WTC11 (cell line): Measurements from ENCODE around the gene HADHB. TPM values are rescaled to one million over a fixed set of nuclear protein-coding genes. Genes with fewer than 3 reads are reported as not detected.
"Not testable (repeated sequence)": the region's sequence is repeated elsewhere in the genome, so short reads cannot be mapped to it uniquely, and the experiment has no call there.

Experiments
- ATAC-seq: fragments of 200-7000 bp; cut with Tn5 transposase; 2 replicates; pipeline ENCODE4 v1.10.0; 2021; ENCODE audit warnings: mild to moderate bottlenecking, moderate library complexity
- CTCF ChIA-PET: fragments of 300-600 bp; sonication (Branson Sonifier 250); formaldehyde crosslinking; loops from one replicate; lab custom pipeline; 2021; ENCODE audit warnings: antibody characterized with exemption; lab: Charles Lee
- POLR2A ChIA-PET: fragments of 350-600 bp; sonication (Branson Sonifier 250); formaldehyde crosslinking; loops from one replicate; lab custom pipeline; 2021; ENCODE audit warnings: antibody characterized with exemption; lab: Charles Lee
- DNase-seq: peaks from one replicate; pipeline ENCODE4 v3.0.0; 2021; ENCODE audit warnings: low spot score
- H3K27ac Mint-ChIP-seq: 2 replicates; pipeline ENCODE4 v1.8.0; 2021; ENCODE audit warnings: mixed read lengths
- H3K27me3 Mint-ChIP-seq: 2 replicates; pipeline ENCODE4 v1.8.0; 2021; ENCODE audit warnings: low read depth, mild to moderate bottlenecking, moderate library complexity, mixed read lengths
- H3K36me3 Mint-ChIP-seq: 2 replicates; pipeline ENCODE4 v1.8.0; 2021; ENCODE audit warnings: mixed read lengths
- H3K4me1 Mint-ChIP-seq: 2 replicates; pipeline ENCODE4 v1.8.0; 2022; ENCODE audit warnings: mixed read lengths
- H3K4me3 Mint-ChIP-seq: 2 replicates; pipeline ENCODE4 v1.8.0; 2021; ENCODE audit warnings: mild to moderate bottlenecking, moderate library complexity, mixed read lengths
- H3K9me3 Mint-ChIP-seq: 2 replicates; pipeline ENCODE4 v1.8.0; 2021; ENCODE audit warnings: mixed read lengths
- ATF6 ChIP-seq: sonication (generic); formaldehyde crosslinking; IDR thresholded peaks from 2 replicates; pipeline ENCODE4 v1.8.1; 2023; ENCODE audit warnings: mild to moderate bottlenecking, missing genetic modification reagents
- CREB1 ChIP-seq: sonication (generic); formaldehyde crosslinking; IDR thresholded peaks from 2 replicates; pipeline ENCODE4 v1.8.0; 2023; ENCODE audit warnings: mild to moderate bottlenecking, missing genetic modification reagents
- CTCF ChIP-seq: fragments of 200-600 bp; IDR thresholded peaks from 2 replicates; pipeline ENCODE4 v1.8.0; 2022; ENCODE audit warnings: antibody characterized with exemption
- E2F4 ChIP-seq: sonication (generic); formaldehyde crosslinking; IDR thresholded peaks from 2 replicates; pipeline ENCODE4 v1.8.1; 2022; ENCODE audit warnings: low read depth, mild to moderate bottlenecking, moderate library complexity, missing genetic modification reagents, borderline replicate concordance
- EMX1 ChIP-seq: fragments of 250-450 bp; sonication (Bioruptor Pico); IDR thresholded peaks from 2 replicates; pipeline ENCODE4 v1.8.0; 2021; ENCODE audit warnings: mild to moderate bottlenecking
- FOXJ3 ChIP-seq: sonication (generic); formaldehyde crosslinking; IDR thresholded peaks from 2 replicates; pipeline ENCODE4 v1.9.0; 2021; ENCODE audit warnings: missing genetic modification reagents, mild to moderate bottlenecking, borderline replicate concordance
- FOXP1 ChIP-seq: sonication (generic); formaldehyde crosslinking; IDR thresholded peaks from 2 replicates; pipeline ENCODE4 v1.8.0; 2022; ENCODE audit warnings: missing genetic modification reagents, mild to moderate bottlenecking, moderate library complexity, borderline replicate concordance
- JAZF1 ChIP-seq: fragments of 250-450 bp; sonication (Bioruptor Pico); IDR thresholded peaks from 2 replicates; pipeline ENCODE4 v1.9.0; 2021; ENCODE audit warnings: moderate library complexity, mild to moderate bottlenecking, inconsistent platforms
- NFATC4 ChIP-seq: fragments of 250-450 bp; sonication (Bioruptor Pico); IDR thresholded peaks from 2 replicates; pipeline ENCODE4 v1.9.0; 2021; ENCODE audit warnings: mild to moderate bottlenecking
- NR3C1 ChIP-seq: sonication (generic); formaldehyde crosslinking; conservative IDR thresholded peaks from 2 replicates; pipeline ENCODE4 v1.8.1; 2023; ENCODE audit warnings: low read depth, mild to moderate bottlenecking, missing genetic modification reagents
- PRRX2 ChIP-seq: fragments of 250-450 bp; sonication (Bioruptor Pico); IDR thresholded peaks from 2 replicates; pipeline ENCODE4 v1.8.0; 2021; ENCODE audit warnings: mild to moderate bottlenecking
- TP53 ChIP-seq: sonication (generic); formaldehyde crosslinking; IDR thresholded peaks from 2 replicates; pipeline ENCODE4 v1.8.1; 2023; ENCODE audit warnings: mild to moderate bottlenecking, missing genetic modification reagents
- ZNF121 ChIP-seq: sonication (generic); formaldehyde crosslinking; IDR thresholded peaks from 2 replicates; pipeline ENCODE4 v1.8.0; 2023; ENCODE audit warnings: missing genetic modification reagents
- ZNF138 ChIP-seq: sonication (generic); formaldehyde crosslinking; conservative IDR thresholded peaks from 2 replicates; pipeline ENCODE4 v1.8.1; 2022; ENCODE audit warnings: mild to moderate bottlenecking, moderate library complexity, missing genetic modification reagents
- total RNA-seq: library from RNA; stranded (reverse); gene quantifications from 3 replicates; pipeline ENCODE4 v1.2.3, GENCODE V29; 2021
- TF ChIP-seq, protein P1 (sequence below): fragments of 250-450 bp; sonication (Bioruptor Pico); IDR thresholded peaks from 2 replicates; pipeline ENCODE4 v1.9.0; 2021; ENCODE audit warnings: moderate library complexity, mild to moderate bottlenecking, inconsistent platforms, borderline replicate concordance

The HADHB gene
- total RNA-seq, 1 experiment from 2014 or later = 60.7 TPM

DNA sequence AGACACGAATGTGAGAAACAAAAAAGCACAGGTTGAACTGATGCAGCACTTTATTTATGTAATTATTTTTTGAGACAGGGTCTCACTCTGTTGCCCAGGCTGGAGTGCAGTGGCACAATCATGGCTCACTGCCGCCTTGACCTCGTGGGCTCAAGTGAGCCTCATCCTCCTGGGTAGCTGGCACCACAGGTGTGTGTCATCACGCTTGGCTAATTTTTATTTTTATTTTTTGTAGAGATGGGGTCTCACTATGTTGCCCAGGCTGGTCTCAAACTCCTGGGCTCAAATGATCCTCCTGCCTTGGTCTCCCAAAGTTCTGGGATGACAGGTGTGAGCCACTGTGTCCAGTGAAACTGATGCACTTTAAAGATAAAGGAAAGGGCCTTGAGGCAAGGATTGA lies 84.3 kb downstream of the HADHB start:
- ATAC-seq, POLR2A ChIA-PET, H3K36me3 Mint-ChIP-seq, H3K9me3 Mint-ChIP-seq, H3K4me3 Mint-ChIP-seq, H3K27me3 Mint-ChIP-seq, H3K27ac Mint-ChIP-seq, H3K4me1 Mint-ChIP-seq, DNase-seq, CTCF ChIA-PET: not testable (repeated sequence)
- TF ChIP-seq ZNF121 = peak; percentile 73; the same call in 1 of the 2 replicates

DNA sequence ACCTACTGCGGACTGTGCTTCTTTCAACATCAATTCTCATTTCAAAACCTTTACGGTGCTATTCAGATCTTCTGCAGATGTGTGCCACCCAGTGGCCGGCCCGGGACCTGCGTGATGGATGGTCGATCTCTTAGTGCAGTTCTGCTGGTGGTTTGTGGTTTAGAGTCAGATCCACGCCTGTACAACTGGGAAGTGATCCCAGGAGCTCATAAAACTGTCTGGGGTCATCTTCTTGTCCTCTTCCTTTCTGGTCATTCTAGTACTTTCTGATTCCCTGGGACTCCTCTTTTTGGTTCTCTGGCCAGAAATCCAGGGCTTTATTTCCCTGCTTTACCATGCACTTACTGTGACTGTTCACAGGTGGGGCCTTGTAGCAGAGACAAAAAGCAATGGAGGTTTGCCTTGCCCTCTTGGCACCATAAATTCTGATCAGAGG lies 85.4 kb downstream of the HADHB start:
- no peaks in the 10 kb centered on the region for H3K27me3 Mint-ChIP-seq
- no peak overlapping the region for H3K27ac Mint-ChIP-seq
- H3K9me3 Mint-ChIP-seq = no peaks in the 10 kb centered on the region
- ChIA-PET CTCF (interaction anchor here (0.5 to 1.8 kb wide), 7 partner anchors 8 to 173 kb away, joined by 3 to 6 read pairs (median 3); no protein-coding TSS in a partner anchor), POLR2A (no interaction called here)
- DNase-seq (peak; percentile 88), ATAC-seq (peak; percentile 96)
- H3K4me1 Mint-ChIP-seq = peaks cover 11% of the 10 kb centered on the region
- no peaks in the 10 kb centered on the region for H3K36me3 Mint-ChIP-seq
- no peak overlapping the region for H3K4me3 Mint-ChIP-seq
- TF ChIP-seq CREB1 (CRISPR knock-in tag) (no peak), PRRX2 (CRISPR knock-in tag) (no peak), NFATC4 (CRISPR knock-in tag) (no peak), NR3C1 (no peak), CTCF (peak; percentile 65), EMX1 (CRISPR knock-in tag) (no peak), ZNF138 (CRISPR knock-in tag) (no peak), ATF6 (CRISPR knock-in tag) (no peak)
- TF ChIP-seq, all 79 proteins: peak for 1

DNA sequence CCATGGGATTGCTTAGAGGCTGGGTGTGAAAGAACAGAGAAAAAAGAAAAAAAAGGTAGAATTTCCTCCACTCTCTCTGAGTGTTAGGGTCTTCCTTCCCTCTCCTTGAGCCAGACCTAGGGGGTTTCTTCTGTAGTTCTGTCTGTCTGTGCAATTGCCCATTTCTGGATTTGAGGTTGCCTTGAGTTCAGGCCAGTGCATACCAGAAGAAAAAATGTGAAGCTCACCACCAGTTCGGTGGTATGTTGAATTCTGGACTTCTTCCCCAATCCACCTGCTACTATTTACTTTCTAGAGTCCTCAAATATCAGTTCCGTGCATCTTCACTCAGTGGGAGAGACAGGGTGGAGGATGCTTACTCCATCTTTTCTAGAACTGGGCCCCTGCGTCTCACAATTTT lies 85.9 kb downstream of the HADHB start:
- H3K9me3 Mint-ChIP-seq = no peaks in the 10 kb centered on the region
- no peaks in the 10 kb centered on the region for H3K27me3 Mint-ChIP-seq
- no peaks in the 10 kb centered on the region for H3K36me3 Mint-ChIP-seq
- TF ChIP-seq FOXP1 (CRISPR knock-in tag) (no peak), JAZF1 (CRISPR knock-in tag) (no peak), TP53 (CRISPR knock-in tag) (no peak), E2F4 (CRISPR knock-in tag) (no peak), FOXJ3 (CRISPR knock-in tag) (no peak)
- TF ChIP-seq, protein P1, sequence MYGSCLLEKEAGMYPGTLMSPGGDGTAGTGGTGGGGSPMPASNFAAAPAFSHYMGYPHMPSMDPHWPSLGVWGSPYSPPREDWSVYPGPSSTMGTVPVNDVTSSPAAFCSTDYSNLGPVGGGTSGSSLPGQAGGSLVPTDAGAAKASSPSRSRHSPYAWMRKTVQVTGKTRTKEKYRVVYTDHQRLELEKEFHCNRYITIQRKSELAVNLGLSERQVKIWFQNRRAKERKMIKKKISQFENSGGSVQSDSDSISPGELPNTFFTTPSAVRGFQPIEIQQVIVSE (CRISPR knock-in tag) = no peak
- CTCF ChIA-PET = interaction anchor here (0.5 to 1.8 kb wide), 8 partner anchors 8 to 172 kb away, joined by 3 to 6 read pairs (median 3); no protein-coding TSS in a partner anchor
- no peak for ATAC-seq
- H3K27ac Mint-ChIP-seq = no peak overlapping the region
- no peak for DNase-seq
- H3K4me3 Mint-ChIP-seq = no peak overlapping the region
- POLR2A ChIA-PET = no interaction called here
- peaks cover 11% of the 10 kb centered on the region for H3K4me1 Mint-ChIP-seq

- ATAC-seq, H3K27me3 Mint-ChIP-seq, DNase-seq, H3K9me3 Mint-ChIP-seq, H3K27ac Mint-ChIP-seq, POLR2A ChIA-PET, H3K36me3 Mint-ChIP-seq, H3K4me3 Mint-ChIP-seq: not testable (repeated sequence)
- peaks cover 11% of the 10 kb centered on the region for H3K4me1 Mint-ChIP-seq
- CTCF ChIA-PET = interaction anchor here (0.8 to 1.8 kb wide), 3 partner anchors 15 to 171 kb away, joined by 3 to 6 read pairs (median 3); no protein-coding TSS in a partner anchor
Observed at GRCh38 chr2:26331321-26331720, 86.6 kb downstream of the HADHB start.
